Motor neuron (in vitro differentiated cells): ENCODE measurements around the gene PCDHGA1. TPM values are rescaled to one million over a fixed set of nuclear protein-coding genes. Genes with fewer than 3 reads are reported as not detected.

Experiments used
- ATAC-seq, 8 experiments: fragments of 200-7000 bp; cut with Tn5 transposase; replicated peaks in 6 of 8; 2 replicates each; pipeline ENCODE4 v1.8.0; 2021; ENCODE audit warnings: mild to moderate bottlenecking in 8 of 8, moderate library complexity in 8 of 8
- H3K27ac ChIP-seq, 2 donors: fragments of 250-450 bp; sonication (Bioruptor Pico); 2 replicates each; pipeline ENCODE4 v1.9.0; 2021; ENCODE audit warnings: antibody characterized with exemption in 2 of 2, mild to moderate bottlenecking in 2 of 2, moderate library complexity in 1 of 2
- H3K4me1 ChIP-seq, 2 donors: fragments of 250-450 bp; sonication (Bioruptor Pico); replicated peaks in 1 of 2; 2 replicates each; pipeline ENCODE4 v1.6.1; 2021; ENCODE audit warnings: antibody characterized with exemption in 2 of 2, mild to moderate bottlenecking in 2 of 2, moderate library complexity in 1 of 2
- H3K4me3 ChIP-seq, 5 donors: fragments of 250-450 bp; sonication (Bioruptor Pico); 2 replicates each; pipeline ENCODE4 v1.9.0; 2021; ENCODE audit warnings: antibody characterized with exemption in 5 of 5, mild to moderate bottlenecking in 5 of 5, moderate library complexity in 4 of 5
- WGBS, 10 experiments: fragments of 450-650 bp; shearing (Covaris generic); methylation state at CpG; one replicate each; pipeline ENCODE4 v1.0.0; 2022; 5-methylcytosine and 5-hydroxymethylcytosine counted together
- in situ Hi-C, 9 experiments: fragments of 400-800 bp; cut with MboI; loops; one replicate each; pipeline ENCODE4 v1.15.0; 2021; ENCODE audit warnings: low sequenced_read_pairs in 9 of 9, low pct_unique_long_range_greater_than_20kb in 2 of 9; ENCODE audit not compliant: unreplicated experiment in 9 of 9
- total RNA-seq, 8 experiments: library from RNA; unstranded; fragments of 300-600 nt; gene quantifications; 2 replicates each; pipeline versions ENCODE4 v1.2.3 to v1.2.4, GENCODE V29; 2022

Gene PCDHGA1
- total RNA-seq, 8 experiments from 2014 or later: 0.23 to 1.3 (median 0.79) TPM

DNA sequence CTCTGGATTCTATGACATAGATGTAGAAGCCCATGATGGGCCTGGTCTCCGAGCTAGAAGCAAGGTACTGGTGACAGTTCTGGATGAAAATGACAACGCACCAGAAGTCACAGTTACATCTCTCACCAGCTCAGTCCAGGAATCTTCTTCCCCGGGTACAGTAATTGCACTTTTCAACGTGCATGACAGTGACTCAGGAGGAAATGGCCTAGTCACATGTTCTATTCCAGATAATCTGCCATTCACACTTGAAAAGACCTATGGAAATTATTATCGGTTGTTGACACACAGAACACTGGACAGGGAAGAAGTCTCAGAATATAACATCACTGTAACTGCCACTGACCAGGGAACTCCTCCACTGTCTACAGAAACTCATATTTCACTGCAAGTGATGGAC is 25.8 kb downstream of the PCDHGA1 start:
- Histone ChIP-seq H3K4me1 (no peaks in the 10 kb centered on the region), H3K4me3 (no peak overlapping the region), H3K27ac (no peak overlapping the region)
- ATAC-seq: no peak
- in situ Hi-C loops: no loop called here
- WGBS, 10 experiments: 34 to 92% (median 78%) methylated on average over 2 to 4 of the region's 5 CpGs; no CpG with 5 or more reads in 4 of the 10 experiments

DNA sequence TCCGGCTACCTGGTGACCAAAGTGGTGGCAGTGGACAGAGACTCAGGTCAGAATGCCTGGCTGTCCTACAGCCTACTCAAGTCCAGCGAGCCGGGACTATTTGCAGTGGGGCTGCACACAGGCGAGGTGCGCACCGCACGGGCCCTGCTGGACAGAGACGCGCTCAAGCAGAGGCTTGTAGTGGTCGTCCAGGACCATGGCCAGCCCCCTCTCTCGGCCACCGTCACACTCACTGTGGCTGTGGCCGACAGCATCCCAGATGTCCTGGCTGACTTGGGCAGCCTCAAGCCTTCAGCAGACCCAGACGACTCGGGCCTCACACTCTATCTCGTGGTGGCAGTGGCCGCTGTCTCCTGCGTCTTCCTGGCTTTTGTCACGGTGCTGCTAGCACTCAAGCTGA is 26.6 kb downstream of the PCDHGA1 start:
- H3K4me1 ChIP-seq: no peaks in the 10 kb centered on the region
- 51 to 90% methylated on average over 2 to 6 of the region's 19 CpGs; no CpG with 5 or more reads in 8 of the 10 experiments for WGBS, 10 experiments
- no peak overlapping the region for H3K4me3 ChIP-seq
- no peak overlapping the region for H3K27ac ChIP-seq
- ATAC-seq: no peak
- in situ Hi-C loops: no loop called here

DNA sequence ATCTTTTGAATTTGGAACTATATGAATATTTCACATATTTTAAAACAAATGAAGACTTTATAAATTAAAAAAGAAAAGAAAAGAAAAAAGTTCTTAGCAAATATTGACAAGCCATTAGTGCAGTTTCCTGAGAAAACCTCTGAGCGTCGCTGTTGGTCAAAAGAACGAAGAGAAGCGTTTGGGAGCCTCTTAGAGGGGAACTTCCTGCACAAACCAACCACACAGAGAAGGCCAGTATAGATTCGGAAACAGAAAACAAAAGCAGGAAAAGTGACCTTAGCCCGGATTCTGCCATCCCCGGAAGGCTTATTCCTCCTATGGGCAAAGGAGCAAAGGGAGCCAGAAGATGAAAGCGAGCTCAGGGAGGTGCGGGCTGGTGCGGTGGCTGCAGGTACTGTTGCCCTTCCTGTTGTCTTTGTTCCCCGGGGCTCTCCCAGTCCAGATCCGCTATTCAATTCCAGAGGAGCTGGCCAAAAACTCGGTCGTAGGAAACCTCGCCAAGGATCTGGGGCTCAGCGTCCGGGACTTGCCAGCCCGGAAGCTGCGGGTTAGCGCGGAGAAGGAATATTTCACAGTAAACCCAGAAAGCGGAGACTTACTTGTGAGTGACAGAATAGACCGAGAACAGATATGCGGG is 29.6 kb downstream of the PCDHGA1 start, which contains the start of gene PCDHGB2:
Gene PCDHGB2, plus strand, starts transcription at position 205 of the 637 bp plus-strand sequence. Its CDS starts 142 bp downstream, at position 347.
- Histone ChIP-seq H3K4me1 (no peaks in the 10 kb centered on the region), H3K4me3 (no peak within 1 kb of the TSS), H3K27ac (no peak within 1 kb of the TSS)
- in situ Hi-C loops: no loop called here
- WGBS, 10 experiments: 3 to 92% (median 57%) methylated on average over 4 to 22 of the region's 24 CpGs
- no peak for ATAC-seq

DNA sequence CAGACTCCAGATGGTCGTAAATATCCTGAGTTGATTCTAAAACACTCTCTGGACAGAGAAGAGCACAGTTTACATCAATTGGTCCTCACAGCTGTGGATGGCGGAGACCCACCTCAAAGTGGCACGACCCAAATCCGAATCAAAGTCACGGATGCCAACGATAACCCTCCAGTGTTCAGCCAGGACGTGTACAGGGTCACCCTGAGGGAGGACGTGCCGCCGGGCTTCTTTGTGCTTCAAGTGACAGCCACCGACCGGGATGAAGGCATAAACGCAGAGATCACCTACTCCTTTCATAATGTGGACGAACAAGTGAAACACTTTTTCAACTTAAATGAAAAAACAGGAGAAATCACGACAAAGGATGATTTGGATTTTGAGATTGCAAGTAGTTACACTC is 30.4 kb downstream of the PCDHGA1 start:
- no peak for ATAC-seq
- in situ Hi-C loops: no loop called here
- H3K4me1 ChIP-seq: no peaks in the 10 kb centered on the region
- WGBS, 10 experiments: 0 to 95% (median 84%) methylated on average over 1 to 15 of the region's 15 CpGs
- no peak overlapping the region for H3K4me3 ChIP-seq
- H3K27ac ChIP-seq: no peak overlapping the region

DNA sequence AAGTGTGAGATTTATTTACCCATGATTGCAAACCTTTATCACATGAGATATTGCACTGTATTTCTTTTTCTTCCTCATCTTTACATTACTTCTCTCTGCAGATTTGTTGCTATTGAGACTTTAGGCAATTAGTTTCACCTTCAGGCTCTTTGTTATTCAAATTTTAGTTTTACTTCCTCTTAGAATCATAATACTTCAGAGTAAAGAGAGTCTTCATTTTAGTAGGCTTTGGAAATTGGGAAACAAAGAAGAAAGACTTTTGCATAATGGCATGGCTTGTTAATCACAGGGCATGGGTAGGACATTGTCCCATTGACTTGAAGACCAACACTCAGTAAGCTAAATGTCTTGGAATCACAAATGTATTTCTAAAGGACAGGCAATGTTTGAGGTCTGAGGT is 32.4 kb downstream of the PCDHGA1 start:
- H3K4me3 ChIP-seq: no peak overlapping the region
- H3K4me1 ChIP-seq: no peaks in the 10 kb centered on the region
- ATAC-seq: no peak
- in situ Hi-C loops: no loop called here
- H3K27ac ChIP-seq: no peak overlapping the region

DNA sequence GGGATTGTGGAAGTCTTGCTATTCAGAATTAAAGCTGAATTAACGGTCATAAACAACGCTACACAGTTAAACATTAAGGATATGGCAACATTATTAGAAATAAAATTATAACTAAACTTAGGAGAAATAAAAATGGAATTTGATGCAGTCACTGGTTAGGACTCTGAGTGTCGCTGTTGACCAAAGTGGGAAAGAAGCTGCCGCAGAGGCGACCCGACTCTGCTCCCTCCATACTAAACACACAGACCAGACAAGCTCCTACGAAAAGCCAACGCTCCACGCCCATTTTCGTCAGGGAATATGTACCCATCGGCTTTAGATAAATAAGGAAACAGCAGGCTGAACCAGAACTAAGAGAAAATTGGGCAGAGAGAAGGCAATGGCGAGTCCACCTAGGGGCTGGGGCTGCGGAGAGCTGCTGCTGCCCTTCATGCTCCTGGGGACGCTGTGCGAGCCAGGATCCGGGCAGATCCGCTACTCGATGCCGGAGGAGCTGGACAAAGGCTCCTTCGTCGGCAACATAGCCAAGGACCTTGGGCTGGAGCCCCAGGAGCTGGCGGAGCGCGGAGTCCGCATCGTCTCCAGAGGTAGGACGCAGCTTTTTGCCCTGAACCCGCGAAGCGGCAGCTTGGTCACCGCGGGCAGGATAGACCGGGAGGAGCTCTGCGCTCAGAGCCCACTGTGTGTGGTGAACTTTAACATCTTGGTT is 33.8 kb downstream of the PCDHGA1 start, which contains the start of gene PCDHGA5:
Gene PCDHGA5, plus strand, starts transcription at position 211 of the 709 bp plus-strand sequence. Its CDS starts 169 bp downstream, at position 380.
- no peak within 1 kb of the TSS for H3K27ac ChIP-seq
- H3K4me1 ChIP-seq: no peaks in the 10 kb centered on the region
- in situ Hi-C loops: no loop called here
- ATAC-seq: peak in 1 of 8 experiments; percentile 48
- 0 to 95% (median 90%) methylated on average over 3 to 29 of the region's 34 CpGs for WGBS, 10 experiments
- H3K4me3 ChIP-seq: no peak within 1 kb of the TSS

DNA sequence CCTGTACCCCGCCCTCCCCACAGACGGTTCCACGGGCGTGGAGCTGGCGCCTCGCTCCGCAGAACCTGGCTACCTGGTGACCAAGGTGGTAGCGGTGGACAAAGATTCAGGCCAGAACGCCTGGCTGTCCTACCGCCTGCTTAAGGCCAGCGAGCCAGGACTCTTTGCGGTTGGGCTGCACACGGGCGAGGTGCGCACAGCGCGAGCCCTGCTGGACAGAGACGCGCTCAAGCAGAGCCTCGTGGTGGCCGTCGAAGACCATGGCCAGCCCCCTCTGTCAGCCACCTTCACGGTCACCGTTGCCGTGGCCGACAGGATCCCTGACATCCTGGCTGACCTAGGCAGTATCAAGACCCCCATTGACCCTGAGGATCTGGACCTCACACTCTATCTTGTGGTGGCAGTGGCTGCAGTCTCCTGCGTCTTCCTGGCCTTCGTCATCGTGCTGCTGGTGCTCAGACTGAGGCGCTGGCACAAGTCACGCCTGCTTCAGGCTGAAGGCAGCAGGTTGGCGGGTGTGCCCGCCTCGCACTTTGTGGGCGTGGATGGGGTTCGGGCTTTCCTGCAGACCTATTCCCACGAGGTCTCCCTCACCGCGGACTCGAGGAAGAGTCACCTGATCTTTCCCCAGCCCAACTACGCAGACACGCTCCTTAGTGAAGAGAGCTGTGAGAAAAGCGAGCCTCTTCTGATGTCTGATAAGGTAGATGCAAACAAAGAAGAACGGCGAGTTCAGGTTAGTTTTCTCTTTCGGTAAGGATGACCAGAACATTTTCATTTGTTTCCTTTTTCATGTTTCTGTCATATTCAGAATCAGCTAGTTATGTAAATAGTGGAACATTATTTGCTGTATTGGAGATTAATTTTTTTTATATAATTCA is 35.9 kb downstream of the PCDHGA1 start:
- ATAC-seq: no peak
- Histone ChIP-seq H3K4me3 (no peak overlapping the region), H3K4me1 (no peaks in the 10 kb centered on the region), H3K27ac (no peak overlapping the region)
- in situ Hi-C loops: no loop called here
- WGBS, 10 experiments: 29 to 96% (median 88%) methylated on average over 5 to 20 of the region's 46 CpGs

DNA sequence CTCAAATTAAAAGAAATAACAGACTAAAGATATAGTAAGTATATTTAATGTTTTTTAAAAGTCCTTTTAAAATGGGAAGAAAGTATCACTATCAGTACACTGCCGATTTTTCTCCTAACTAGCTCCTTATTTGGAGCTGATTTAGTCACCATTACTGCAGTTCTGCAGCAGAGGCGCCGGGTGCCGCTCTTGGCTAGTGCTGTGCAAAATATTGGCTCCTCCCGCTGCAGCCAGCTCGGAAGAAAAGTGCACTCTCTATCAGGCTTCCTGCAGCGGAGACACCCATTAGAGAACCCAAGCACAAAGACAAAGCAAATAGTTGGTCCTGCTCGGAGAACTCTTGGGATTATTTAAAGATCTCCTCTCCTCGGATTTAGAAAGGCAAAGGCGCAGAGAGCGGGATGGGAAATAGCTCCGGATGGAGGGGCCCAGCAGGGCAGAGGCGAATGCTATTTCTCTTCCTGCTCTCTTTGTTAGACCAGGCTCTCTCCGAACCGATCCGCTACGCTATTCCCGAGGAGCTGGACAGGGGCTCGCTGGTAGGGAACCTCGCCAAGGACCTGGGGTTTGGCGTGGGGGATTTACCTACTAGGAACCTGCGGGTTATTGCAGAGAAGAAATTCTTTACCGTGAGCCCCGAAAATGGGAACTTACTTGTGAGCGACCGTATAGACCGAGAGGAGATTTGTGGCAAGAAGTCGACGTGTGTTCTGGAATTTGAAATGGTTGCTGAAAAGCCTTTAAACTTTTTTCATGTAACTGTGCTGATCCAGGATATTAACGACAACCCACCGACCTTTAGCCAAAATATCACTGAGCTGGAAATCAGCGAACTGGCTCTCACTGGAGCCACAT is 39.9 kb downstream of the PCDHGA1 start, which contains the start of gene PCDHGB3:
Gene PCDHGB3, plus strand, starts transcription at position 249 of the 855 bp plus-strand sequence. Its CDS starts 153 bp downstream, at position 402.
- in situ Hi-C loops: no loop called here
- H3K4me3 ChIP-seq: no peak within 1 kb of the TSS
- H3K4me1 ChIP-seq: no peaks in the 10 kb centered on the region
- WGBS, 10 experiments: 3 to 90% (median 85%) methylated on average over 7 to 22 of the region's 32 CpGs
- no peak within 1 kb of the TSS for H3K27ac ChIP-seq
- peak in 3 of 8 experiments; percentile 48 to 99 (median 83) for ATAC-seq

DNA sequence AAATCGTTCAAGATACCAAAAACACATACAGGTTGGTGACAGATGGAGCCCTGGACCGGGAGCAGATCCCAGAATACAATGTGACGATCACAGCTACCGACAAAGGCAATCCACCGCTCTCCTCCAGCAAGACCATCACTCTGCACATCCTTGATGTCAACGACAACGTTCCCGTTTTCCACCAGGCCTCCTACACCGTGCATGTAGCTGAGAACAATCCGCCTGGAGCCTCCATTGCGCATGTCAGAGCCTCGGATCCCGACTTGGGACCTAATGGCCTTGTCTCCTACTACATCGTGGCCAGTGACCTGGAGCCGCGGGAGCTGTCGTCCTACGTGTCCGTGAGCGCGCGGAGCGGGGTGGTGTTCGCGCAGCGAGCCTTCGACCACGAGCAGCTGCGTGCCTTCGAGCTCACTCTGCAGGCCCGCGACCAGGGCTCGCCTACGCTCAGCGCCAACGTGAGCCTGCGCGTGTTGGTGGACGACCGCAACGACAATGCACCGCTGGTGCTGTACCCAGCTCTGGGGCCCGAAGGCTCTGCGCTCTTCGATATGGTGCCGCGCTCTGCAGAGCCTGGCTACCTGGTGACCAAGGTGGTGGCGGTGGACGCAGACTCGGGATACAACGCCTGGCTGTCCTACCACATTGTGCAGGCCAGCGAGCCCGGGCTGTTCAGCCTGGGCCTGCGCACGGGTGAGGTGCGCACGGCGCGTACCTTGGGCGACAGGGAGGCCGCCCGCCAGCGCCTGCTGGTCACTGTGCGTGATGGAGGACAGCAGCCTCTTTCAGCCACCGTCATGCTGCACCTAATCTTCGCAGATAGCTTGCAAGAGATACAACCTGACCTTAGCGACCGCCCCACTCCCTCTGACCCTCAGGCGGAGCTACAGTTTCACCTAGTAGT is 41.5 kb downstream of the PCDHGA1 start:
- H3K27ac ChIP-seq: no peak overlapping the region
- no peak for ATAC-seq
- no peak overlapping the region for H3K4me3 ChIP-seq
- in situ Hi-C loops: no loop called here
- 27 to 100% (median 86%) methylated on average over 3 to 24 of the region's 69 CpGs; no CpG with 5 or more reads in 2 of the 10 experiments for WGBS, 10 experiments
- no peaks in the 10 kb centered on the region for H3K4me1 ChIP-seq

DNA sequence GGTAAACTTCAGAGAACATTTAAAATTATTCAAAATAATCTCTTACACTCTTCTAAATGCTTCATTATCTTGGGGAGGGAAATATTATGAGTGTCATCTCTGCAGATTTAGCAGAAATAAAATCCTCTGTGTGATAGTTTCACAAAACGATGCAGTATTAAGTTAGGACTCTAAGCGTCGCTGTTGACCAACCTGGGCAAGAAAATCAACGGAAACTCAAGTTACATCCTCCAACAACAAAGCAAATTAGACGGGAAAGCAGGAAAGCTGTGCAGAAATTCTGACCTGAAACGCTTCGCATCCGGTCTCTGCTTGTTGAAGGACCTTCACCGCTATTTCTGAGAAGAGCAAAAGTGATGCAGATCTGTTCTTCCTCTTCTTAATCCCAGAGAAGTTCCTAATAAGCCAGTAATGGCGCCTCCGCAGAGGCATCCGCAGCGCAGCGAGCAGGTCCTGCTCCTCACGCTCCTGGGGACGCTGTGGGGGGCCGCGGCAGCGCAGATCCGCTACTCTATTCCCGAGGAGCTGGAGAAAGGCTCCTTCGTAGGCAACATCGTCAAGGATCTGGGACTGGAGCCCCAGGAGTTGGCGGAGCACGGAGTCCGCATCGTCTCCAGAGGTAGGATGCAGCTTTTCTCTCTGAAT is 43.5 kb downstream of the PCDHGA1 start, which contains the start of gene PCDHGA6:
Gene PCDHGA6, plus strand, starts transcription at position 219 of the 645 bp plus-strand sequence. Its CDS starts 193 bp downstream, at position 412.
- Histone ChIP-seq H3K4me3 (no peak within 1 kb of the TSS), H3K27ac (no peak within 1 kb of the TSS), H3K4me1 (no peaks in the 10 kb centered on the region)
- in situ Hi-C loops: no loop called here
- 0 to 97% (median 86%) methylated on average over 1 to 25 of the region's 27 CpGs; no CpG with 5 or more reads in 1 of the 10 experiments for WGBS, 10 experiments
- ATAC-seq: peak in 1 of 8 experiments; percentile 46

DNA sequence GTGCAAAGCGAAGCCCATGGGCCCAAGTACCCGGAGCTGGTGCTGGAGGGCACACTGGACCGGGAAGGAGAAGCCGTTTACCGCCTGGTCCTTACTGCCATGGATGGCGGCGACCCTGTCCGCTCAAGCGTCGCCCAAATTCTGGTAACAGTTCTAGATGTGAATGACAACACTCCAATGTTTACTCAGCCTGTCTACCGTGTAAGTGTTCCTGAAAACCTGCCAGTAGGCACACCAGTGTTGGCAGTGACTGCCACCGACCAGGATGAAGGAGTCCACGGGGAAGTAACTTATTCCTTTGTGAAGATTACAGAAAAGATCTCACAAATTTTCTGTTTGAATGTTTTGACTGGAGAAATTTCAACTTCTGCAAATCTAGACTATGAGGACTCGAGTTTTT is 44.3 kb downstream of the PCDHGA1 start:
- in situ Hi-C loops: no loop called here
- no peak for ATAC-seq
- Histone ChIP-seq H3K4me3 (no peak overlapping the region), H3K27ac (no peak overlapping the region), H3K4me1 (no peaks in the 10 kb centered on the region)
- WGBS, 10 experiments: 0 to 95% (median 70%) methylated on average over 1 to 10 of the region's 14 CpGs; no CpG with 5 or more reads in 1 of the 10 experiments
